Measurements from ENCODE around the gene AUTS2.

The AUTS2 gene

DNA sequence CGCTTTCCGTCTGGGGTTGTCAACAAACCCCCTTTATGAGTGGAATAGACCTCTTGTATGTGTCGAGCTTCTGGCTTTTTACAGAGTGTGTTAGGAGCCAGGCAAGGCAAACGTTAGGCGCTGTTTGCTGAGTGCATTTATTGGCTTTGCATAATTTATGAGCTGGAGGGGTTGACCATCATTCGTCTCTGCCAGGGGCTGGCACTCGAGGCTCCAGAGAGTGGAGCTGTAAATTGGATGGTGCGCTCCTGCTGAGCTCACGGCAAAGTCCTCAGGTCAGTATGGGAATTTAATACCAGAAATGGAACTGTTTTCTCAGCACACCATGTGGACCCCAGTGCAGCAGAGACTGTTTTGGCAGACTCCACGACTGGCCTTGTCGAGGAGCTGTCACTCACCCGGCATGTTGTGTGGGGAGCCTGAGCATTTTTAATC is 834.3 kb downstream of the AUTS2 start:
- Histone ChIP-seq H3K36me3 (ENCODE audit: control insufficient read depth, insufficient read depth, low read length) (no peaks in the 10 kb centered on the region), H3K4me1 (ENCODE audit: control insufficient read depth, insufficient read depth, low read length) (no peaks in the 10 kb centered on the region), H3K27me3 (ENCODE audit: control insufficient read depth, insufficient read depth, low read length) (no peaks in the 10 kb centered on the region), H3K9ac (ENCODE audit: low read length) (no peak overlapping the region), H3K27ac (ENCODE audit: low read depth, low read length) (peak overlapping the region; percentile 1), H3K4me3 (ENCODE audit: low read length) (no peak overlapping the region)

DNA sequence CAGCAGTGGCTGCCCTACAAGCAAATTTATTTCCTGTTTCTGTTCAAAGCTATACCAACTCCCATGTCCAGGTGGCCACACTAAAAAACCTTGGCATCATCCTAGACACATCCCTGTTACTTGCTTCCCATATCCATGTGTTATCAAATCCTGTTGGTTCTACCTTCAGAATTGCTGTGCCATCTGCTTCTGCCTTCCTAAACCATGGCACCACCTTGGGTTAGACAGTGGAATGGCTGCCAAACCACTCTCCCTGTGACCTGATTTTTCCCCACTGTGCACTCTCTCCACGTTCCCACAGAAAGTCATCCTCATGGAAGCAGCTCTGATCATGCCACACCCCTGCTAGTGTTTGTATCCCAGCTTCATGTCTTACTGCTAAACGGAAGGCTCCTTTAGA is 836.1 kb downstream of the AUTS2 start:
- H3K4me3 ChIP-seq (ENCODE audit: low read length): no peak overlapping the region
- H3K27me3 ChIP-seq (ENCODE audit: control insufficient read depth, insufficient read depth, low read length): no peaks in the 10 kb centered on the region
- no peaks in the 10 kb centered on the region for H3K36me3 ChIP-seq (ENCODE audit: control insufficient read depth, insufficient read depth, low read length)
- H3K9ac ChIP-seq (ENCODE audit: low read length): no peak overlapping the region
- no peaks in the 10 kb centered on the region for H3K4me1 ChIP-seq (ENCODE audit: control insufficient read depth, insufficient read depth, low read length)
- H3K27ac ChIP-seq (ENCODE audit: low read depth, low read length): no peak overlapping the region

DNA sequence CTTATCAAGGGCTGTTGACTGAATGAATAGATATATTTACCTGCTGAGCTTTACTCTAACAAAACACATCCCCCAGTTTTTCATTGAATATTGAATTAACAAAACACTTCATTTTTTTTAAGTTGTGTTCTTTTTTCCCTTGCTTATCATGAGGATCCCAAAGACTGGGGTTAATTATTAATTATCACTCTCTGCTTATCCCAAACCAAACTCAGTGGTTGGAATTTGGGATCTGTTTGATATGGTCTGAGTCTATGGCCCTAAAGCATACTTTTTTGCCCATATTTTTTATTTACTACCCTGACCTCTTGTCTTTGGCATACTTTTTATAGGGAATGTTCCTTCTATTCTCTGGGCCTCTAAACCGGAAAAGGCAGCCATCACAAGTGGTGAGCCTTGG is 836.5 kb downstream of the AUTS2 start:
- H3K4me3 ChIP-seq (ENCODE audit: low read length): no peak overlapping the region
- H3K9ac ChIP-seq (ENCODE audit: low read length): no peak overlapping the region
- no peaks in the 10 kb centered on the region for H3K36me3 ChIP-seq (ENCODE audit: control insufficient read depth, insufficient read depth, low read length)
- H3K27me3 ChIP-seq (ENCODE audit: control insufficient read depth, insufficient read depth, low read length): no peaks in the 10 kb centered on the region
- no peak overlapping the region for H3K27ac ChIP-seq (ENCODE audit: low read depth, low read length)
- no peaks in the 10 kb centered on the region for H3K4me1 ChIP-seq (ENCODE audit: control insufficient read depth, insufficient read depth, low read length)

DNA sequence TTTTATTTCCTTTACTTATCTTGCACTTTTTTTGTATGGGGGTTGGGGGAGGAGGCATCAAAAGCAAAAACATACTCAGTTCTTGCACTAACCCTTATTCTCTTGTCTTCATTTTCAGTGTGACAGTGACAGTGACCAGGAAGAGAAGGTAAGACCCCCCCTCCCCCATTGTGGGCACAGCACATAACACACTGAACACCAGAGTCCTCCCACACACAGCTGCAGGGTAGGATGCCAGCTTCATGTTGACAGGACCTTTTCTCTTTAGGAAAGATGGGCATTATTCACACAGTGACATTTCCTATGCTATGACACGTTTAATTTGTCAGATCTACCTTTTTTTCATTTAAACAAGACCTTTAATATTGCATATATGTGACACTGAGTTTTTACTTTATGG is 837.4 kb downstream of the AUTS2 start:
- Histone ChIP-seq H3K9ac (ENCODE audit: low read length) (no peak overlapping the region), H3K27ac (ENCODE audit: low read depth, low read length) (no peak overlapping the region), H3K4me1 (ENCODE audit: control insufficient read depth, insufficient read depth, low read length) (no peaks in the 10 kb centered on the region), H3K36me3 (ENCODE audit: control insufficient read depth, insufficient read depth, low read length) (no peaks in the 10 kb centered on the region), H3K27me3 (ENCODE audit: control insufficient read depth, insufficient read depth, low read length) (no peaks in the 10 kb centered on the region), H3K4me3 (ENCODE audit: low read length) (no peak overlapping the region)

DNA sequence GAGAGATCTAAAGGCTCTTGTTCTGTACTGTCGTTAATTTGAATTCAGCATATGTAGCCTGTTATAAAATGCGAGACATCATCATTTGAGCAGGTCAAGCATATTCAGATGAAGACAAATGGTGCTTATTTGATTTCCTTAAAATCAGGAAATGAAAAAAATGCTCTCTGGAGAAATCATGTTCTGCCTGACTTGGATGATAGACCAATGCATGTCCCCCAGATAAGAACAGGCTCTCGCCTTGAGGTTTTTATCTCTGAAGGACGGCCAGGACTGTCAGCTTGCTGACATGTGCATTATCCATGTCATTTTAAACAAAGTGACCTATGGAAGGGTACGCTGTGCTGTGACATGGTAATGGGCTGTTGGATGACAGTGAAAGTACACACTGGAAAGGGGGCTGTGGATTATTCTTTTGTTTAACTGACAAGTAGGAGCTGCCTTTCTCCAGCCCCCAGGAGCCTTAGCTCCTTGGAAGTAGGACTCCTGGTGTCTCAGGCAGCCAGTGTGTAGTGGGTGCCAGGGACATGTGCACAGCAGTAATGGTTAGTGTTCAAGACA is 838.6 kb downstream of the AUTS2 start:
- H3K27ac ChIP-seq (ENCODE audit: low read depth, low read length): no peak overlapping the region
- H3K36me3 ChIP-seq (ENCODE audit: control insufficient read depth, insufficient read depth, low read length): no peaks in the 10 kb centered on the region
- H3K4me3 ChIP-seq (ENCODE audit: low read length): no peak overlapping the region
- no peak overlapping the region for H3K9ac ChIP-seq (ENCODE audit: low read length)
- no peaks in the 10 kb centered on the region for H3K4me1 ChIP-seq (ENCODE audit: control insufficient read depth, insufficient read depth, low read length)
- no peaks in the 10 kb centered on the region for H3K27me3 ChIP-seq (ENCODE audit: control insufficient read depth, insufficient read depth, low read length)

DNA sequence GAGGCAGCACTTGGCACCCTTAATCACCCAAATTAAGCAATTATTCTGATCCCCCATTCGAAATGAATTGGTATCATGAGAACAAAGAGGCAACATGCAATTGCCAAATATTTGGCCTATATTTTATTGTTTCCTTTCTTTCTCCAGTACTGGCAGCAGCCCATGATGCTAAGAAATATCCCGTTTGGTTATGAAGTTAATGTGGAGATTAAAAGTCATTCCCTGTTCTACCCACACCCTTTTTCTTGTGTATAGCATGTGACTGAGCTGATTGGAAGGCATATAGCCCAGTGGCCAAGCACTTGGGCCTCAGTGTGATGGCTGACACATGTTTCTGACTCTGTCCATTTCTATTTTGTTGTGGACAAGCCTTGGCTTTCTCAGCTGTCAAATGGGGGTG is 841.4 kb downstream of the AUTS2 start:
- Histone ChIP-seq H3K4me1 (ENCODE audit: control insufficient read depth, insufficient read depth, low read length) (no peaks in the 10 kb centered on the region), H3K27ac (ENCODE audit: low read depth, low read length) (no peak overlapping the region), H3K9ac (ENCODE audit: low read length) (no peak overlapping the region), H3K36me3 (ENCODE audit: control insufficient read depth, insufficient read depth, low read length) (no peaks in the 10 kb centered on the region), H3K27me3 (ENCODE audit: control insufficient read depth, insufficient read depth, low read length) (no peaks in the 10 kb centered on the region), H3K4me3 (ENCODE audit: low read length) (no peak overlapping the region)

DNA sequence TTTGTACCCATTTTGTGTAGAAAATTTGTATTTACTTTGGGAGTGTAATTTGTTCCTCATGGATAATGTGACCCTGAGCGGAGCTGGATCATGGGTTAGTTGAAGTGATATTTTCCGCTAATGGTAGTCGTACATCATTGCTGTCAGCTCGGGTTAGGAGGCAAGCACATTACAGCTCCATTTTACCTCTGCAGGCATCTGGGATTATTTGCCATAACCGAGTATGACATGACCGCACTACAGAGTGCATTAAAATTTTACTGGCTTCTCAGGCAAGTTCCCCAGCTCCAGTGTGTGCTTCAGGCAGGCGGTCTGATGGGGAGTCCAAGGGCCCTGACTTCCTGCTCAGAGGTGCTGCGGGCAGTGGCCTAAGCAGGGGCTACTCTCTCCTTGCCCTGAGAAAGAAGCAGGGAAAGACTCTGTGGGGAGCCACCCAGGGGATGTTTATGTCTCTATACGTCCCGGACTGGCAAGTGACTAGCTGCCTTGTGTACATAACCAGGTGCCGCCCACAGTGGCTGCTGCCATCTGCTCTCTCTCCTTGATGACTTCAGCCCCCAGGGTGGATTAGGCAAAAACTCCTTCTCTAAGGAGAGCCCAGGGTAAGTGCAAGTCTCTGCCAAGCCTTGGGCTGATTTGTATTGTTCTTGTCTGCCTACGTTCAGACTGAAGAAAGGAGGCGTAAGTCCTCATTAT is 848.3 kb downstream of the AUTS2 start:
- Histone ChIP-seq H3K27me3 (ENCODE audit: control insufficient read depth, insufficient read depth, low read length) (no peaks in the 10 kb centered on the region), H3K27ac (ENCODE audit: low read depth, low read length) (no peak overlapping the region), H3K4me3 (ENCODE audit: low read length) (no peak overlapping the region), H3K36me3 (ENCODE audit: control insufficient read depth, insufficient read depth, low read length) (no peaks in the 10 kb centered on the region), H3K4me1 (ENCODE audit: control insufficient read depth, insufficient read depth, low read length) (no peaks in the 10 kb centered on the region), H3K9ac (ENCODE audit: low read length) (no peak overlapping the region)

DNA sequence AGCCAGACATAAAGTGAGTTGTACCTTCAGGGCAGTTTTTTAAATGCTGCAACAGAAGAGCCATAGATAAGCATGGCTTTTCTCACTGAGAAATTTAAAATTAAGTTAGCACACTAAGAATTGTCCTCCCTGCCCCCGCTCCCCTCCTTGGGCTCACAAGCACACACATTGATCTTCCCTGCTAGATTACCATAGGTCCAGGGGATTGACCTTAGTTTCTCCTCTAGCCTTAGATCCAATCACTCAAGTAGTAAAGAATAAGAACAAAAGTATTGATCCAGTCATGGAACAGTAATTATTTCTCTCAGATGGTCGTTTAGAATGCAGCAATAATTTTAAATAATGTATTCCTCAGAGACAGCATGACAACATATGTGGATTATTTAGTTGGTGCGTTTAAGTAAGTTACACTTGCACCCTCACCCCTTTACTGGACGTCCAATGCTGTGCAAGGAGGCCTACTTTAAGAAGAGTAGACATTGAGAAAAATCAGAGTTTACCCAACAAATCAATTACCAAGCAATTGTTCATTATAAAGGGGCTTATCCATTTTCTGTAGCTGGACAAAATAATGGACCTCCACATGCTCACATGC is 850.1 kb downstream of the AUTS2 start:
- Histone ChIP-seq H3K27ac (ENCODE audit: low read depth, low read length) (no peak overlapping the region), H3K4me1 (ENCODE audit: control insufficient read depth, insufficient read depth, low read length) (no peaks in the 10 kb centered on the region), H3K4me3 (ENCODE audit: low read length) (no peak overlapping the region), H3K27me3 (ENCODE audit: control insufficient read depth, insufficient read depth, low read length) (no peaks in the 10 kb centered on the region), H3K36me3 (ENCODE audit: control insufficient read depth, insufficient read depth, low read length) (no peaks in the 10 kb centered on the region), H3K9ac (ENCODE audit: low read length) (no peak overlapping the region)

DNA sequence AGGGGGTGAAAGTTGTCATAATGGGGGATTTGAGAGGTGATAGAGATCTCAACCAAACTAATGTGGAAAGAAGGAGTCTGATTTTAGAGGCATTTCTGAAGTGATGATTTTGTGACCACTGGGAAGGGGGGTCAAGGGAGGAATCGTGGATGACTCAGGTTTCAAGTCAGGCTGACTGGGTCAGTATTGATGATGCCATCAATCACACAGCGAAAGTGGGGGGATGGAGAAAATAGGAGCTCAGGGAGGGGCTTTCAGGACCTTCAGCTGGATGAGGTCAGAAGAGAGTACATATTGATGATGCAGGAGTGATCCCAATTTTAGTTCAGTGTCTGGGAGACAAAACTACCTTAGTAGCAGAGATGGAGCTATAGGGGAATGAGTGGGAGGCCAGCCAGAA is 852.5 kb downstream of the AUTS2 start:
- Histone ChIP-seq H3K4me1 (ENCODE audit: control insufficient read depth, insufficient read depth, low read length) (no peaks in the 10 kb centered on the region), H3K36me3 (ENCODE audit: control insufficient read depth, insufficient read depth, low read length) (no peaks in the 10 kb centered on the region), H3K27me3 (ENCODE audit: control insufficient read depth, insufficient read depth, low read length) (no peaks in the 10 kb centered on the region), H3K4me3 (ENCODE audit: low read length) (no peak overlapping the region), H3K27ac (ENCODE audit: low read depth, low read length) (no peak overlapping the region), H3K9ac (ENCODE audit: low read length) (no peak overlapping the region)

DNA sequence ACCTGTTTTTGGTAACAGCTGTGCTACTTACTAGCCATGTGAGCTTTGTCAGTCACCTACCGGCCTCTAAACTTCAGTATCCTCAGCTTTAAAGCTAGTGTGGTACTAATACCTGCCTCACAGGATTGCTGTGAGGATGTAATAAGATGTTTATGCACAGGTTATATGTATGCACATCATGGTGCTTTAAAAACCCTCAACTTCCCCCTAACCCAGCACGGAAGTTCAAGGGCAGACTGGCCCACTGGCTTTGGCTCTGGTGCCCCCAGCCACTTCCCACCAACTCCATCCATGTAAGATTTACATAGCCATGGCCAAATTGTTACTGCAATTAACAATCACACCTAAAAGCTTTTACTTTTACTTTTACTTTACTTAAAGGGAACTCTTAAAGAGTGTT is 857.6 kb downstream of the AUTS2 start:
- Histone ChIP-seq H3K4me1 (ENCODE audit: control insufficient read depth, insufficient read depth, low read length) (no peaks in the 10 kb centered on the region), H3K27me3 (ENCODE audit: control insufficient read depth, insufficient read depth, low read length) (no peaks in the 10 kb centered on the region), H3K4me3 (ENCODE audit: low read length) (no peak overlapping the region), H3K9ac (ENCODE audit: low read length) (no peak overlapping the region), H3K27ac (ENCODE audit: low read depth, low read length) (no peak overlapping the region), H3K36me3 (ENCODE audit: control insufficient read depth, insufficient read depth, low read length) (no peaks in the 10 kb centered on the region)

DNA sequence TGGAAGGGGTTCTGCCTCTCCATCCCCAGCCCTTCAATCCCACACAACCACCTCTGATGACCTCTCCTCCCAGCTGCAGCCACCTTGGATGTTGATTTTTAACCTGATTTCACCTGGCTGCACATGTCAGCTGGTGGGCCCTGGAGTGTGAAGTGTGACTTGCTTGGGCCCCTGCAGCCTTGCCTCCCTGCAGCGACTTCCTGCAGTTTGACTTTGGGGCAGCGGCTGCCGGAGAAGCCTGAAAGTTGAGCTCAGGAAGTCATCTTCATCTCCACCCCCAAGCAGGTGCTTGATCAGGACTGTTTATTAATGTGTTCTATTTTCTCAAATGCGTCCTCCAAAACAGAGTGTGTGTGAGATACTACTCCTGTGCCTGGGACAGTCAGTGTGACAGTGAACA is 858.4 kb downstream of the AUTS2 start:
- Histone ChIP-seq H3K4me1 (ENCODE audit: control insufficient read depth, insufficient read depth, low read length) (no peaks in the 10 kb centered on the region), H3K36me3 (ENCODE audit: control insufficient read depth, insufficient read depth, low read length) (no peaks in the 10 kb centered on the region), H3K9ac (ENCODE audit: low read length) (no peak overlapping the region), H3K4me3 (ENCODE audit: low read length) (no peak overlapping the region), H3K27me3 (ENCODE audit: control insufficient read depth, insufficient read depth, low read length) (no peaks in the 10 kb centered on the region), H3K27ac (ENCODE audit: low read depth, low read length) (no peak overlapping the region)

DNA sequence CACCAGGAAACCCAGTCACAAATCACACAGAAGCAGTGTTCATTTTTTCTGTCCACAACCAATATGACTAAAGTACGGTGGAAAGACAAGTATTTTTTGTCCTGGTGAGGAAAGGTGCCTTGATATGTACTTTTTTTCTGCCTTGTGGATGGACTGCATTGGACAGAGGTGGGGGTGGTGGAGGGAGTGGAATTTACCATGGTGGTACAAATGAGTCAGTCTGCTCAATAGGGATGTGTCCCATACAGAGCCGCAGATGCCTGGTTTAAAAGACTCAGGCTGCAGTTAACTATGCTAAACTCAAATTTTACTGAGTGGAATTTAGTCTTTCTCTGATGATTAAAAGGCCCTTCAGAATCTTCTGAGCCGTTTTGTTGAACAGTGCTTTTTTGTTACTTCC is 859.2 kb downstream of the AUTS2 start:
- H3K4me1 ChIP-seq (ENCODE audit: control insufficient read depth, insufficient read depth, low read length): no peaks in the 10 kb centered on the region
- no peak overlapping the region for H3K9ac ChIP-seq (ENCODE audit: low read length)
- H3K27me3 ChIP-seq (ENCODE audit: control insufficient read depth, insufficient read depth, low read length): no peaks in the 10 kb centered on the region
- no peaks in the 10 kb centered on the region for H3K36me3 ChIP-seq (ENCODE audit: control insufficient read depth, insufficient read depth, low read length)
- H3K27ac ChIP-seq (ENCODE audit: low read depth, low read length): no peak overlapping the region
- H3K4me3 ChIP-seq (ENCODE audit: low read length): no peak overlapping the region

Data from rectal smooth muscle tissue (tissue), 1 donor.